HG03064 (cell line): ENCODE data around the gene CD3E.

Experiments
- ATAC-seq: cut with Tn5 transposase; IDR thresholded peaks from one replicate; pipeline ENCODE4 v1.9.1; 2021; ENCODE audit warnings: low read depth; ENCODE audit not compliant: unreplicated experiment

CD3E gene

GRCh38 chr11:118321386-118322082 lies 17.0 kb downstream of the CD3E start:
- ATAC-seq, result no peak

GRCh38 chr11:118322721-118323120 lies 18.2 kb downstream of the CD3E start:
- no peak for ATAC-seq

GRCh38 chr11:118325283-118325682 lies 20.8 kb downstream of the CD3E start:
- no peak for ATAC-seq

DNA sequence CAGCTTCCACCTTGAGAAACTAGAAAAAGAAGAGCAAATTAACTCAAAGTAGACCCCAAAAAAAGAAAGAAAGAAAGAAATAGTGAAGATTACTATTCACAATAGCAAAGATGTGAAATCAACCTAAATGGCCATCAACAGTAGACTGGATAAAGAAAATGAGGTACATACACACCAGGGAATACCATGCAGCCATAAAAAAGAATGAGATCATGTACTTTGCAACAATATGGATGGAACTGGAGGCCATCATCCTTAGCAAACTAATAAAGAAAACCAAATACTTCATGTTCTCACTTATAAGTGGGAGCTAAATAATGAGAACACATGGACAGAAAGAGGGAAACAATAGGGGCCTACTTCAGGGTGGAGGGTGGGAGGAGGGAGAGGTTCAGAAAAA lies 24.2 kb downstream of the CD3E start:
- no peak for ATAC-seq

- no peak for ATAC-seq
Measured at GRCh38 chr11:118334745-118335144, 30.2 kb downstream of the CD3E start.

DNA sequence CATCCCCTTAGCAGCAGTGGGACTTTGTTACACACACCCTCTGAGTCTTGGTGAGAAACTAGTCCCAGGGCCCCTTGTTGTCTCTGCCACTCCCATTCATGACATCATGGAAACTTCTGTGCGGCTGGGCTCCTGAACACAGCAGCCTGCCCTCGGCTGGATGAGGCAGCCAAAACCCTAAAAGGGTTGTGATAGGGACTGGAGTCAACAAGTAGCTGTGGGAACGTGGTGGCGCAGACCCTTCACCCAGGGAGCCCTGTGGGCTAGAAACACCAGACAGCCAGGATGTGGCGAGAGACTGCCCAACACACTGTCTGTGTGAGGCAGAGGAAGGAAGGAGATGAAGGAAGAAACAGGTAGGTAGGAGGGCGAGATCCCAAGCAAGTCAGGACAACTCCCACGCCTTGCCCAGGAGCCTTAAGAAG lies 34.1 kb downstream of the CD3E start:
- ATAC-seq, result no peak

- ATAC-seq, result no peak
Measured at GRCh38 chr11:118339281-118339961, 34.9 kb downstream of the CD3E start.

DNA sequence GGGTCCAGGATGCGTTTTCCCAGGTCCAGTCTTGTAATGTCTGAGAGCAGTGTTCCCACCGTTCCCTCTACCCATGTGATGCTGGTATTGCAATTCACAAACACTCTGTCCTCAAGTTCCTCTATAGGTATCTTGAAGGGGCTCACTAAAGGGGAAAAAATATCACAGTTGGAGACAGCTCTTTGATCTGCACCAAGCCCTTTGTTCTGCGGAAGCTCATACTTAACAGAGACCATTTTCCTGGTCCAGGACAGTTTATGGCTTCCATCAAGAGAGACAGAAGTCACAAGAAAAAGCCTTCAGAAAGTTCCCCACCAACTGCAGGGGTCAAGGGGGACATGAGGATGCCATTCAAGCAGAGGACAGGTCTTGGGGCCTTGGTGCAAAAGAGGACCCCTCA lies 35.9 kb downstream of the CD3E start:
- ATAC-seq, result no peak

- no peak for ATAC-seq
Measured at GRCh38 chr11:118341261-118341660, 36.7 kb downstream of the CD3E start.

- no peak for ATAC-seq
Measured at GRCh38 chr11:118341815-118342489, 37.4 kb downstream of the CD3E start.

DNA sequence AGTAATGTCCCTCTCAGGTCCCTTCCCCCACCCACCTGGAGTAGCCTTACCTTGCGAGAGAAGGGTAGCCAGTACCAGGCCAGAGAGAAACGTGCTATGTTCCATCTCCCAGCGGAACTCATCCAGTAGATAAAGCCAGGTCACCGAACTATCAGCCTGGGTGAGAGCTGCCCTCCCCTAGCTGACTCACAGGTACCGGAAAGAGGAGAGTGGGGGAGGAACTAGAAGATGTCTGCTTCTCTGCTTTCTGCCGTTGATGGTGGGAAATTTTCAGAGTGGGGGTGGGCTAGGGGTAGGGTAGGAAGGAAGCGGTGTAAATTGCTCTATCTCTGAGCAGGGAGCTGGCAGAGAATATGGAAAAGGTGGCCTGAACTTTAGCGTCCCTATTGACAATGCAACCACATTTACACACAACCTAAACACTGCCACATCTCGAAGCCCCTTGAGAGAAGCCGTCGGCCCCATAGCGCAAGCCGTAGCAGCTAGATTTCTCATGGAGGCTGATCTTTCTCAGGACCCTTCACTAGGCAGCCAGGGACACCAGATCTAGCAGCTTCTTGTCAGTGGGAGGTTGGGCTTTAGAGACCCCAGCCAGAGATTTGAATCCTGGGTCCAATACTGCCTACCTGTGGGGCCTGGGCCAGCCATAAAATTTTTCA lies 38.1 kb downstream of the CD3E start, which contains the start of gene CD3D:
Gene CD3D (minus strand): TSS at position 203 of the 659 bp plus-strand sequence. CDS start 98 bp downstream, at position 105.
- no peak for ATAC-seq

GRCh38 chr11:118343248-118343647 lies 38.7 kb downstream of the CD3E start:
- no peak for ATAC-seq

GRCh38 chr11:118343981-118344515 lies 39.5 kb downstream of the CD3E start, which contains the start of gene CD3G:
CD3G (plus strand) TSS chr11:118344344; CDS start chr11:118344424, 80 bp downstream.
- no peak for ATAC-seq

- ATAC-seq, result no peak
Measured at GRCh38 chr11:118349475-118349874, 44.9 kb downstream of the CD3E start.

DNA sequence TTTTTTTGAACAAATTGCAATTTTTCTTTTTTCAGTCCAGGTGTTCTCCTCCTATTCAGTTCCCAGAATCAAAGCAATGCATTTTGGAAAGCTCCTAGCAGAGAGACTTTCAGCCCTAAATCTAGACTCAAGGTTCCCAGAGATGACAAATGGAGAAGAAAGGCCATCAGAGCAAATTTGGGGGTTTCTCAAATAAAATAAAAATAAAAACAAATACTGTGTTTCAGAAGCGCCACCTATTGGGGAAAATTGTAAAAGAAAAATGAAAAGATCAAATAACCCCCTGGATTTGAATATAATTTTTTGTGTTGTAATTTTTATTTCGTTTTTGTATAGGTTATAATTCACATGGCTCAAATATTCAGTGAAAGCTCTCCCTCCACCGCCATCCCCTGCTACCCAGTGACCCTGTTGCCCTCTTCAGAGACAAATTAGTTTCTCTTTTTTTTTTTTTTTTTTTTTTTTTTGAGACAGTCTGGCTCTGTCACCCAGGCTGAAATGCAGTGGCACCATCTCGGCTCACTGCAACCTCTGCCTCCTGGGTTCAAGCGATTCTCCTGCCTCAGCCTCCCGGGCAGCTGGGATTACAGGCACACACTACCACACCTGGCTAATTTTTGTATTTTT lies 48.7 kb downstream of the CD3E start:
- no peak for ATAC-seq

DNA sequence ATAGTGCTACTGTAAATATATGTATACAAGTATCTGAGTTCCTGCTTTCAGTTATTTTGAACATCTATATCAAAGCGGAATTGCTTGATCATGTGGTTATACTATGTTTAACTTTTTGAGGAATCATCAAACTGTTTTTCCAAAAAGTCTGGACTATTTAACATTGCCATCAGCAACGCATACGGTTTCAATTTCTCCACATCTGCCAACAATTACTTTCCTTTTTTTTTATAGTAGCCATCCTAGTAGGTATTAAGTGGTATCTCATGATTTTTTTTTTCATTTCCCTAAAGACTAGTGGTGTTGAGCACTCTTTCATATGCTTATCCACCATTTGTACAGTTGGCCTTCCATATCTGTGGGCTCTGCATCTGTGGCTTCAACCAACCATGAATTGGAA lies 53.5 kb downstream of the CD3E start:
- ATAC-seq, result no peak

DNA sequence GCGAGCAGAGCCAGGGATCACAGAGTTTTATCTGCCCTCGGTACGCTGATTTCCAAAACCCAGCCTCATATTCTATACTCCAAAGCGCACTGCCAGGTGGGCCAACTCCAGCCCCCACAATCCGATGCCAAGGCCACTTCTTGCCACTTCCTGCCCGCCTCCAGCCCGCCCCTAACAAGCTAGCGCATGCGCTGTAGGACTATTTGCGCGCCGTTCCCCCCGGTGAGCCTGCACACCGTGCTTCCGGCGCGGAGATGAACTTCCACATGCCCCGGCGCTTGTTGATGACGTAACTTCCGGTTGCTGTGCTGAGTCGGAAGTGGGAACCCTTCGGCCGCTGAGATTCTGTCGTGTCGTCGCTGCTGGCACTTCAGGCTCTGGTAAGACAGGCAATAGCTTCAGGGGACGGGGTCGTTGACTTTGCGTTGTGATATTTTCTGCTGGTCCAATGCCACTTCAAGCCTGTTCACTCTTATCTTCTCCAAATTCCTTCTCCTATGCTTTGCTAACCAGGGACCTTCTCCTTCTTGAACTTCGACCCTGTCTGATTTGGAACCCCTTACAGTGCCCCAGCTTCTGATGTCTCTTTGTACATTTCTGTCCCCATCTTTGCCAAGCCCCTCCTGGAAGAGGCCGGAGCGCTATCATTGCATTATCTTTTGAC lies 54.9 kb downstream of the CD3E start, which contains the start of gene UBE4A:
Gene UBE4A (plus strand): TSS at position 306 of the 664 bp plus-strand sequence. CDS start 5,481 bp downstream, outside the sequence.
- peak; percentile 84 for ATAC-seq

- ATAC-seq, result no peak
Measured at GRCh38 chr11:118364956-118365615, 60.6 kb downstream of the CD3E start.
